ENCODE results near the gene KLHL26.

KLHL26 gene

GRCh38 chr19:18636969-18637629 is at the start of gene KLHL26:
TSS of gene KLHL26 (plus strand) at chr19:18637028. CDS start at chr19:18637055, 27 bp downstream.
- peak within 1 kb of the TSS; percentile 78 for H3K4me3 ChIP-seq (ENCODE audit: low read length)
- DNase-seq (ENCODE audit: low read depth) = no peak
- no peak for TF ChIP-seq CTCF (conservative IDR thresholded peaks at IDR 0.05; ENCODE audit: low read depth, low read length)

- H3K4me3 ChIP-seq (ENCODE audit: low read length) = no peak overlapping the region
- no peak for DNase-seq (ENCODE audit: low read depth)
- TF ChIP-seq CTCF (conservative IDR thresholded peaks at IDR 0.05; ENCODE audit: low read depth, low read length) = no peak
Observed at GRCh38 chr19:18587561-18587960, 49.3 kb upstream of the KLHL26 start.

- peak overlapping the region; percentile 59 for H3K4me3 ChIP-seq (ENCODE audit: low read length)
- no peak for DNase-seq (ENCODE audit: low read depth)
- TF ChIP-seq CTCF (conservative IDR thresholded peaks at IDR 0.05; ENCODE audit: low read depth, low read length) = no peak
Observed at GRCh38 chr19:18587962-18588610, 48.7 kb upstream of the KLHL26 start.

- TF ChIP-seq CTCF (conservative IDR thresholded peaks at IDR 0.05; ENCODE audit: low read depth, low read length) = peak; percentile 79
- peak; percentile 33 for DNase-seq (ENCODE audit: low read depth)
- peak within 1 kb of the TSS; percentile 59 for H3K4me3 ChIP-seq (ENCODE audit: low read length)
Observed at GRCh38 chr19:18588611-18589379, 48.0 kb upstream of the KLHL26 start, which contains the start of gene REX1BD. TSS of gene REX1BD (plus strand) at chr19:18588798. CDS start at chr19:18588802, 4 bp downstream.

GRCh38 chr19:18589380-18590272 is 47.2 kb upstream of the KLHL26 start:
- H3K4me3 ChIP-seq (ENCODE audit: low read length) = peak overlapping the region; percentile 59
- no peak for DNase-seq (ENCODE audit: low read depth)
- TF ChIP-seq CTCF (conservative IDR thresholded peaks at IDR 0.05; ENCODE audit: low read depth, low read length) = peak; percentile 2
